ENCODE results near the gene VWA8. TPM values are rescaled to one million over a fixed set of nuclear protein-coding genes. Genes with fewer than 3 reads are reported as not detected.

VWA8 gene
- total RNA-seq, 1 experiment from 2014 or later: 22.6 TPM

- intact Hi-C loops (cut with micrococcal nuclease): no loop called here
- no peak overlapping the region for H2AFZ ChIP-seq (ENCODE audit: low read depth, low read length, poor library complexity, severe bottlenecking)
- H3K27ac ChIP-seq (ENCODE audit: low read depth, low read length): no peak overlapping the region
- H3K9me3 ChIP-seq (ENCODE audit: control insufficient read depth in 1 of 2, insufficient read depth in 1 of 2, low read depth in 1 of 2, low read length in 2 of 2): no peaks in the 10 kb centered on the region
- RAD21 ChIA-PET (ENCODE audit: low non-redundant PET in 1 of 2, low total read pairs in 2 of 2, uncharacterized antibody in 2 of 2, unreplicated experiment in 2 of 2): no interaction called here
- no peak for ATAC-seq
- no peak for TF ChIP-seq SIN3A (IDR thresholded peaks at IDR 0.05; ENCODE audit: low read depth)
- no peak for TF ChIP-seq ELF1 (IDR thresholded peaks at IDR 0.05; ENCODE audit: borderline replicate concordance, low read depth)
- TF ChIP-seq ATF3 (IDR thresholded peaks at IDR 0.05): no peak
- TF ChIP-seq, protein P1, sequence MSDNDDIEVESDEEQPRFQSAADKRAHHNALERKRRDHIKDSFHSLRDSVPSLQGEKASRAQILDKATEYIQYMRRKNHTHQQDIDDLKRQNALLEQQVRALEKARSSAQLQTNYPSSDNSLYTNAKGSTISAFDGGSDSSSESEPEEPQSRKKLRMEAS (IDR thresholded peaks at IDR 0.05): no peak
- no peak for TF ChIP-seq TCF7L2 (IDR thresholded peaks at IDR 0.05; ENCODE audit: borderline replicate concordance, extremely low read depth, insufficient read depth, insufficient read length)
- no peak for TF ChIP-seq POLR2A (IDR thresholded peaks at IDR 0.05; ENCODE audit: borderline replicate concordance, extremely low read depth, insufficient read depth, insufficient read length)
- TF ChIP-seq, protein P2, sequence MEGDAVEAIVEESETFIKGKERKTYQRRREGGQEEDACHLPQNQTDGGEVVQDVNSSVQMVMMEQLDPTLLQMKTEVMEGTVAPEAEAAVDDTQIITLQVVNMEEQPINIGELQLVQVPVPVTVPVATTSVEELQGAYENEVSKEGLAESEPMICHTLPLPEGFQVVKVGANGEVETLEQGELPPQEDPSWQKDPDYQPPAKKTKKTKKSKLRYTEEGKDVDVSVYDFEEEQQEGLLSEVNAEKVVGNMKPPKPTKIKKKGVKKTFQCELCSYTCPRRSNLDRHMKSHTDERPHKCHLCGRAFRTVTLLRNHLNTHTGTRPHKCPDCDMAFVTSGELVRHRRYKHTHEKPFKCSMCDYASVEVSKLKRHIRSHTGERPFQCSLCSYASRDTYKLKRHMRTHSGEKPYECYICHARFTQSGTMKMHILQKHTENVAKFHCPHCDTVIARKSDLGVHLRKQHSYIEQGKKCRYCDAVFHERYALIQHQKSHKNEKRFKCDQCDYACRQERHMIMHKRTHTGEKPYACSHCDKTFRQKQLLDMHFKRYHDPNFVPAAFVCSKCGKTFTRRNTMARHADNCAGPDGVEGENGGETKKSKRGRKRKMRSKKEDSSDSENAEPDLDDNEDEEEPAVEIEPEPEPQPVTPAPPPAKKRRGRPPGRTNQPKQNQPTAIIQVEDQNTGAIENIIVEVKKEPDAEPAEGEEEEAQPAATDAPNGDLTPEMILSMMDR (IDR thresholded peaks at IDR 0.05 in 2 of 3, conservative IDR thresholded peaks at IDR 0.05 in 1 of 3; ENCODE audit: borderline replicate concordance in 1 of 3, insufficient read depth in 1 of 3, low read depth in 2 of 3, low read length in 2 of 3): no peak
- TF ChIP-seq YY1 (IDR thresholded peaks at IDR 0.05; ENCODE audit: extremely low read depth, insufficient replicate concordance, low read depth, low read length): no peak
- no peak for TF ChIP-seq CBX3 (IDR thresholded peaks at IDR 0.05; ENCODE audit: low read depth)
- no peak for TF ChIP-seq JUND (IDR thresholded peaks at IDR 0.05)
- CTCF ChIA-PET: no interaction called here
- no TSS peak for BruUV-seq (replicated peaks)
- H3K4me3 ChIP-seq (replicated peaks in 1 of 2; ENCODE audit: low read depth in 1 of 2, low read length in 2 of 2): no peak overlapping the region
- no peaks in the 10 kb centered on the region for H3K79me2 ChIP-seq (ENCODE audit: insufficient read depth, low read length)
- H3K27me3 ChIP-seq (ENCODE audit: insufficient read depth, low read length): no peaks in the 10 kb centered on the region
- no peak overlapping the region for H3K9ac ChIP-seq (ENCODE audit: low read length)
- no peaks in the 10 kb centered on the region for H3K36me3 ChIP-seq (ENCODE audit: control insufficient read depth in 1 of 2, insufficient read depth in 2 of 2, low read length in 2 of 2)
- H3K4me2 ChIP-seq (ENCODE audit: low read length): no peak overlapping the region
- POLR2A ChIA-PET: no interaction called here
- no peaks in the 10 kb centered on the region for H3K9me2 ChIP-seq (ENCODE audit: insufficient read depth)
- H3K4me1 ChIP-seq (ENCODE audit: control insufficient read depth in 1 of 2, insufficient read depth in 2 of 2, low read length in 2 of 2): no peaks in the 10 kb centered on the region
- H4K20me1 ChIP-seq (ENCODE audit: insufficient read depth): no peaks in the 10 kb centered on the region
- DNase-seq (ENCODE audit: low read depth, low spot score): no peak
Measured at GRCh38 chr13:42002066-42002465, 41.2 kb upstream of the VWA8 start.

All from HCT116 (cell line).